CD4-positive, alpha-beta T cell treated with Interleukin-10 for 1 hour (primary cell): Measurements from ENCODE around the gene NDUFAF7.
"Not testable (repeated sequence)": the region's sequence is repeated elsewhere in the genome, so short reads cannot be mapped to it uniquely, and the experiment has no call there.

ENCODE experiments used
- DNase-seq: peaks from one replicate; pipeline ENCODE4 v3.0.0-alpha.2; 2020

NDUFAF7 gene, protein sequence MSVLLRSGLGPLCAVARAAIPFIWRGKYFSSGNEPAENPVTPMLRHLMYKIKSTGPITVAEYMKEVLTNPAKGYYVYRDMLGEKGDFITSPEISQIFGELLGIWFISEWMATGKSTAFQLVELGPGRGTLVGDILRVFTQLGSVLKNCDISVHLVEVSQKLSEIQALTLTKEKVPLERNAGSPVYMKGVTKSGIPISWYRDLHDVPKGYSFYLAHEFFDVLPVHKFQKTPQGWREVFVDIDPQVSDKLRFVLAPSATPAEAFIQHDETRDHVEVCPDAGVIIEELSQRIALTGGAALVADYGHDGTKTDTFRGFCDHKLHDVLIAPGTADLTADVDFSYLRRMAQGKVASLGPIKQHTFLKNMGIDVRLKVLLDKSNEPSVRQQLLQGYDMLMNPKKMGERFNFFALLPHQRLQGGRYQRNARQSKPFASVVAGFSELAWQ

DNA sequence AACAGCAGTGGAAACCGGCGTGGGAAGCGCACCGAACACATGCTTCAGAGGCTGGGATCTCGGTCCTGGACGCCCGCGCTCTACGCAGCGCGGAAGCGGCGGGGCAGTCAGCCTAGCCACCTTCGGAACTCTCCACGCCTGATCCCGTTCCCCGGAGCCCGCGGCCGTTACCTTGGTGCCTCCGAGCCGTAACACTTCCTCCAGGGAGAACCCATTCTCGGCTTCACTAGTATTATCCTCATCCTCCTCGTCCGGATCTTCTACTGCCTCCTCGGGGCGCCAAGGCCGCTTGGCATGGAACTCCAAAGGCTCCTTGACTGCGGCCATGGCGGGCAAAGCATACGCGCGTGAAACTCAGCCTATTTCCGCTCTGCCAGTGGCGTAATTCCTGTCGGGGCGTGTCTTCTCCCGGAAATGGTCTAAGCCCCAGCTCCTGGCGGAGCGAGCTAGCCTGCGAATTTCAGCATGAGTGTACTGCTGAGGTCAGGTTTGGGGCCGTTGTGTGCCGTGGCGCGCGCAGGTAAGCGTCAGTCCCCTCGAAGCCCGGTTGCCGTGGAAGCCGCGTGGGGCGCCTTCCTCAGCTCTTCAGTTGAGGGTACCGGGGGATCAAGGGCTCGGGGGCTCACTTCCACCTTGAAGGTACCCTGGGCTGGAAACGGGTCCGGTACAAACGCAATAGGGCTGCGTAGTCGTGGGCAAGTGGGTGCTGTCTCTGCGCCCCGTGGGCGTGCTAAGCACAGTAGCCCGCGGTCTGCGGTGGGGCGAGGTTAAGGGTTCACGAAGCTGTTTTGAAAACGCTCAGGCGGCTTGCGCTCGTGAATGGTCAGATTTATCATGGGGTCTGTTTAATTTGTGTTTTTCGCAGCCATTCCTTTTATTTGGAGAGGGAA is at the start of gene NDUFAF7, which contains the start of gene CEBPZ:
NDUFAF7 (plus strand) TSS at position 418 of the 890 bp plus-strand sequence; CDS start at position 466, 48 bp downstream.
CEBPZ (minus strand) TSS at position 356 of the 890 bp plus-strand sequence; CDS start at position 327, 29 bp downstream.
- peak; percentile 89 for DNase-seq

DNA sequence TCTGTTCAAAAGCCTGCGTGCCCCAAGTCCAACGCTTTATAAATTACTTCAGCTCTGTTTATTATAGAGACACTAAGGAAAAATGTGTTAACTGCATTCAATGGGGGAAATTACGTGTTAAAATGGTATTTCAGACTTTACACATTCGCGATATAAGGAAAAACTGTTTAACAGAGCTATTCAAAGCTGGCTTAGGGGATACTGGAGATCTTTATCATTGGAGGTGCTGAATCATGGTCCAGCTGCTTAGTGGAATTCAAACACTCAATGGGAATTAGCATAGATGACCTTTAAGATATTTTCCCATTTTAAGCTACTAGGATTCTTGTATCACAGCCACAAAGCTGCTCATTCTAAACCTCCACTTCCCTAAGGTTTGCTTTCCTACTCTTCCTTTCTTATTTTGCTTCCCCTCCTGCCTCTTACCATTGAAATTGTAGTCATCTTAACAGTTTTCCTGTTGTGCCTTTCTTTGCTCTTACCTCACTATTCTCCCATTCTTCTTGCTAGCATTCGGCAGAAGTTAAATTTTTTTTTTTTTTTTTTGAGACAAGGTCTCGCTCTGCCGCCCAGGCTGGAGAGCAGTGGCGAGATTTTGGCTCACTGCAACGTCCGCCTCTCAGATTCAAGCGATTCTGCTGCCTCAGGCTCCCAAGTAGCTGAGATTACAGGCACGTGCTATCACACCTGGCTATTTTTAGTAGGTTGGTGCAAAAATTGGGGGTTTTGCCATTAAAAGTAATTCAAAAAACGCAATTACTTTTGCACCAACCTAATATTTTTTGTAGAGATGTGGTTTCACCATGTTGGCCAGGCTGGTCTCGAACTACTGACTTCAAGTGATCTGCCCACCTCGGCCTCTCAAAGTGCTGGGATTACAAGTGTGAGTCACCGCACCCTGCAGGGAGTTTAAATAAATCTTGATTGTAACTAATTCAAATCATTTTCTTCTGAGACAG is 49.5 kb upstream of the NDUFAF7 start:
- no peak for DNase-seq

DNA sequence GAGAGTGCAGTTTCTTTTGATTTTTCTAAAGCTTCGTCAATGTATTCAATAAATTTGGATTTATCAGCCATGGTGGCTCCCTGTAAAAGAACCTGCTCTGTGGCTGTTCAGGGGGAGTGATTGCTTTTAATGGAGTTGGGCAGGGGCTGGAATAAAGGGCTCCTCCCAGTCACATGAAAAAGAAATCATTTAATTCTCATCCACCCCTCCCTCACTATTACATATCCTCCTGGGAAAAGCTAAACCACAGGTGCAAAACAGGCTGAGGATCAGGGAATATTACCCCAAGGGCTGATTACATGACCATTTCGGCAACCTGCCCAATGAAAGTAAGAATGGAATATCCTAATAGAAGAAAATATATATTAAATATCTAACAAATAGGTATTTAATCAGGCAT is 42.9 kb upstream of the NDUFAF7 start, which contains the start of gene SULT6B1:
SULT6B1 (minus strand) TSS at position 101 of the 400 bp plus-strand sequence; CDS start at position 71, 30 bp downstream.
- no peak for DNase-seq

DNA sequence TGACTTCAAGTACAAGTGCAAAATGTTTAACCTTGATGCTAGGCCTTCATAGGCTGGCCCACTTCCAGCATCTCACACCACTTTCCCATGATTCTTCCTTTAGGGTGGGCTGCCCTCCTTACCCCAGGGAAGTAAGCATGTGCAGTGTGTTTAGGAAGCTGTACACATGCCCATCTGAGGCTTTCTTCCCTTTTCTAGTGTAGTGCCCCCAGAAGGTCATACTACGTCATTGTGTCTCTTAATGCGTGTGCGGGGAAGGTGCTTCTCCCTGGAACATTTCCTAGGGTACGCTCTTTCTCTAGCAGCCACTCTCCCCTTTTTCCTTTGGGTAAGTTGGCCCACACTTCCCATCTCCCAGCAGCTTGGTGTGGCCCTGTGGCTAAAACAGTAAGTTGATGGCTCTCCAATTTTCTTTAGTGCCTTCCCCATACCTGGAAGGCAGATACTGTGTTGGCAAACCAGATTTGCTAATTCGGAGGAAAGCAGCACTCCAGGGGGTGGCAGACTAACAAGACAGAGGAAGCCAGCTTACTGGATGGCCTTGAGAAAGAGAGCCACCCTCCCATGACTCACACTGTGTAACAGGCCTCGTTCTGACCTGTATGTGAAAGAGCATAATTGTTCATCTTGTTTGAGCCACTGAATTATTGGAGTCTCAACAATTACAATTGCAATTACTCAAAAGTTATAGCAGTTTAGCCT is 41.9 kb upstream of the NDUFAF7 start:
- no peak for DNase-seq

DNA sequence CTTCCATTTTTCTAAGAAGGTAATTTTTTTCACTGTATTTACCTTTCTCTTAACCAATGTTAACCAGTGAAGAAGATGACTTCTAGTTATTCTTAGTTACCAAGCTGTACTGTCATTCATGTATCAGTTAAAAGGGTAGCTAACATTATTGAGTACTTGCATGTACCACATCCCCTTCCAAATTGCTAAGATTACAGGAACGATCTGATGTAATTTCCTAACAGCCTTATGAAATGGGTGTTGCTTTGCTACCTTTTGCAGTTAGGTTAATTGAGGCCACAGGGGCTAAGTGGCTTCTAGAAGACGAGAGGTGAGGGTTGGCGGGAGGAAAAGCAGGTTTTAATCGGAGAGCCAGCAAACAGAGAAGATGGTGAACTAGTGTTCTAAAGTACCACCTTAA is 41.2 kb upstream of the NDUFAF7 start:
- DNase-seq = no peak

DNA sequence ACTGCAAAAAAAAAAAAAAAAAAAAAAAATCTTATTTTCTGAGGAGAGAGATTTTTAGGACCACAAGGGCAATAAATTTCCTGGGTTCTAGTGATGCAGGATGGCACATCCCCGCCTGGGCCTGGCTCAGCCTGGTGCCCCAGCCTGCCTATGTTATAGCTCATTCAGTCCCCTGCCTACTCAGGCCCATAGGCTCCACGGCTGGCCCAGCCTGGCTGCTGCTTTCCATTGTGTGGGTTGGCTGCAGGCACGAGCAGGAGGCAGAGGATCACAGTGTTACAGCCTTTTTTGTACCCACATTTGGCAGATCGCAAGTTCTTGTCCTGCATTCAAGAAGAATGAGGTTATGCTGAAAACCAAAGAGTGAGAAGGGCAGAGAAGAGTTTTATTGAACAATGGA is 40.2 kb upstream of the NDUFAF7 start:
- no peak for DNase-seq

GRCh38 chr2:37191747-37192146 is 39.7 kb upstream of the NDUFAF7 start:
- no peak for DNase-seq

DNA sequence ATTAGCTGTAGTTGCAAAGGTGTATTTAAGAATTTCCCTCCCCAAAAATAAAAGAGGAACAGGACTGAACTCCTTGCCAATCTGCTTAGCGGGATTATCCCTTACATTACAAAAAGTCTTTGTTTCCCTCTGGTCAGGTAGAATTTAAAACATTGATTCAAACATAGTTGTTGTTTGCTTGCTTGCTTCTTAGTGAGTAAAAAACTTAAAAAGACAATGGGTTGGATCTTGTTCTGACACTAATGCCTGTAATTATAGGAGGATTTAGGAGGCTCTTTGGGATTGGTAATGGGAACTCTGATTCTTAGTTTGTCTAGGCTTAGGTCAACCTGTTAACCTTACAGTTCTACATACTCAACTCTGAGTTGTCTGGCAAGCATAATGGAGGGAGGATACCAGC is 38.9 kb upstream of the NDUFAF7 start:
- no peak for DNase-seq

DNA sequence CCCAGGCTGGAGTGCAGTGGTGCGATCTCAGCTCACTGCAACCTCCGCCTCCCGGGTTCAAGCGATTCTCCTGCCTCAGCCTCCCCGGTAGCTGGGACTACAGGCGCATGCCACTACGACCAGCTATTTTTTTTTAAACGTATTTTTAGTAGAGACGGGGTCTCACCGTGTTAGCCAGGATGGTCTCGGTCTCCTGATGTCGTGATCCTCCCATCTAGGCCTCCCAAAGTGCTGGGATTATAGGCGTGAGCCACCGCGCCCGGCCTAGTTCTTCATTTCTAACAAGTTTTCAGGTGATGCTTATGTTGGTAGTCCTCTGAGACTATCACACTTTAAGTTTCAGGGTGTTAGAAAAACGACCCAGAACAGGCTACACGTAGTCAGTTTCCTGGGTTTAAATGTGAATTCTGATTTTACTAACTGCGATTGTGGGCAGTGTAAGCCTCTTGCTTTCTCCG is 35.6 kb upstream of the NDUFAF7 start:
- DNase-seq = not testable (repeated sequence)

DNA sequence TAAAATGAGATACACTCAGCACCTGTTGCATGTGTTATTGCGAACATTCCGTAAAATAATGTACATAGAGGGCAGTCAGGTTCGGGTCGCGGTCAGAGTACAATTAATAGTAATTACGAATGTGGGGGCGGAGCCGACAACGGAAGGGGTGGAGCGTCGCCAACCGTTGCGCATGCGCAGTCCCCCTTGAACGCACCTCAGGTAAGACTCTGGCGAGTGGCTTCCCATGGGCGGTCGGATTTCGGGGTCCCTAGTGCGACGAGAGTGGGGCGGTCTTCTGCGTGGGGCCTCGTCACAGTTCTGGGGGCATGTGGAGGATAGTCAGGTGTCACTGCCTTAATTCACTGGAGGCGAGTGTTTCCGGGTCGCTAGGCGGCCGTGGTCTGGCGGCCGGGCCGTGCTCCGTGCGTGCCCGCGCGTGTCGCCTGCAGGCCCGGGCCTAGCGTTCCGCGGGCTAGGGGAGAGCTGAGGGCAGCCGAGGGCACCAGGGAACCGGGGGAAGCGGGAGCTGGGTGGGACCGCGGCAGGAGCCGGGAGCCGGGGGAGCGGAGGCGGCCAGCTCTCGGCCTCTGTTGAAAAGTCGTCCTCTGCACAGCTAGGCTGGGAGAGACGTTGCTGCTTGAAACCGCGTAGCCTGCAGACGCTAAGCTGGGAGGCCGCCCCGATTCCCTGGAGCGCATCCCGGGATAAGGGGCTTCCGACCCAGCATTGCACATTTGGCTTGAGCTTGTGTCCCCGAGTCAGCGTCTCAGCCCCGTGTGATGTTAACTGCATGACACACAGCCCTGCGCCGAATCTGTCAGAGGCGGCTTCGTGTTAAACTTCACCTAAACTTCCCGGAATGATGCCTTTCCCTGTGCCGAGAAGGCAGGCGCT is 34.9 kb upstream of the NDUFAF7 start, which contains the start of gene CEBPZOS:
CEBPZOS (plus strand) TSS at position 177 of the 876 bp plus-strand sequence. CDS start 3,209 bp downstream, outside the sequence.
- DNase-seq = peak; percentile 94

DNA sequence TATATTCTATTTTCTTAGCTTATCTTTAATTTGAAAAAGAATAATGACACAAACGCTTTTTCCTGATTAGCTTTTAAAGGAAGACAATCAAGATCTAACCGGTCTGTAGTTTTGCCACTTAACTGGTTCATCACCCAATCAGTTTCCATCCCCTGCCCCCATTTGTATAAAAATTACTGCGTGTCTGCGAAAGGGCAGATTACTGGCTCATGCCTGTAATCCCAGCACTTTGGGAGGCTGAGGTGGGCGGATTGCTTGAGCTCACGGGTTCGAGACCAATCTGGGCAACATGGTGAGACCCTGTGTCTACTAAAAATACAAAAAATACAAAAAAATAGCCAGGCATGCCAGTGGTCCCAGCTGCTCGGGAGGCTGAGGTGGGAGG is 32.8 kb upstream of the NDUFAF7 start:
- no peak for DNase-seq

DNA sequence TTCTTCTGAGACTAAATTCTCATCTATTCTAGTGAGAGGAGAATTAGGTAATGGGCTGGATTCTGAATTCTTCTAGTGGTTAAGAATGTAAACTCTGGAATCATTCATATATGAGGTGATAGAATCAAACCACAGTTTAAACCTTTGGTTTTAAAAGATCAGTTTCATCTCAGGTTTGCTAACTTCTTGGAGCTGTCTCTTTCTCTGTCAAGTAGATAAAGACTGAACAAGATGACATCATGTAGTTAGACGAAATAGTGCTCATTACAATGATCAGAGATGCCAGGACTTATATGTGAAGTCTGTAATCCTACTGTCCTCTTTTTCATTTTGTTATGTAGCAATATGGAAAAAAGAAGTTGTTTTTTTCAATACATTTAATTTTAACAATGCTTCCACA is 30.2 kb upstream of the NDUFAF7 start:
- DNase-seq = no peak

- DNase-seq = peak; percentile 37
Measured at GRCh38 chr2:37201766-37202165, 29.7 kb upstream of the NDUFAF7 start.

DNA sequence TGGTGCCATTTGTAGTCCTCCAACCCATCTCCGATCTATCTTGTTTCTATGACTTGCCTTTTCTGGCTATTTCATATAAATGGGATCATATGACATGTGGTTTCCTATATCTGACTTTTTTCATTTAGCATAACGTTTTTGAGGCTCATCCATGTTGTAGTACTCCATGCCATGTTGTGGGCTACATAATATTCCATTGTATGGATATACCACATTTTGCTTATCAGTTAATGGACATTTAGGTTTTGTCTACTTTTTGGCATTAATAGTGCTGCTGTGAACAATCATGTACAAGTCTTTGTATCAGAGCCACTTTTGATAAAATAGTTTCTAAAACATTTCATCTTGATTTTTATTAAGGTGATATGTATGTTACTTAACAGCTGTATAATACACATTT is 27.8 kb upstream of the NDUFAF7 start:
- no peak for DNase-seq

- not testable (repeated sequence) for DNase-seq
Measured at GRCh38 chr2:37205071-37205661, 26.3 kb upstream of the NDUFAF7 start.

GRCh38 chr2:37205689-37206341 is 25.6 kb upstream of the NDUFAF7 start:
- DNase-seq = no peak

GRCh38 chr2:37206760-37207159 is 24.7 kb upstream of the NDUFAF7 start:
- DNase-seq = not testable (repeated sequence)

GRCh38 chr2:37211212-37211611 is 20.2 kb upstream of the NDUFAF7 start:
- DNase-seq = no peak

DNA sequence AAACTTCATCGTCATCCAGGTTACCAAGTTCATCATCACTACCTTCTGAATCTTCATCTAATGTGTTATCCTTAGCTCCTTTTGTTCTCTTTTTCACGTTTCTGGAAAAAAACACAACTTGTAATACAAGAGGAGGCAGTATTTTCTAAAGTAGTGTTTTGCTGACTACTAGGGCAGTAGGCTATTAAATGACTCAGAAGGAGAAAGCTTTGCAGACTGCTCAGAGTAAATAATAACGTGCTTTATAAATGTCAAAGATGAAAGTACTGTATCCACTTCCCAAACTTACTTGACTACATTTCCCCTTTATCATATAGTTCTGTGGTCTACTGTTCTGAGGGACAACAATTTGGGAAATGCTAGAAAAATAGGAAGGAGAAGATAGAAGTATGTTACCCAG is 19.5 kb upstream of the NDUFAF7 start:
- no peak for DNase-seq
